DND-41 (cell line): ENCODE results near the gene DSCAM.

ENCODE experiments used
- ATAC-seq: fragments of 200-7000 bp; cut with Tn5 transposase; 3 replicates; pipeline ENCODE4 v1.9.1; 2021; ENCODE audit warnings: low read depth; ENCODE audit not compliant: insufficient read depth
- DNase-seq: peaks from one replicate; pipeline ENCODE4 v3.0.0-alpha.2; 2020
- H2AFZ ChIP-seq: 2 replicates; pipeline ENCODE4 v1.6.0; 2012; ENCODE audit warnings: low read depth, low read length
- H3K27ac ChIP-seq: 2 replicates; pipeline ENCODE4 v1.5.1; 2012; ENCODE audit warnings: low read length, inconsistent platforms
- H3K27me3 ChIP-seq: fragments of 200-600 bp; sonication (generic); 2 replicates; pipeline ENCODE4 v1.6.0; 2012; ENCODE audit warnings: low read length, mild to moderate bottlenecking, inconsistent platforms; ENCODE audit not compliant: insufficient read depth, poor library complexity
- H3K36me3 ChIP-seq: 2 replicates; pipeline ENCODE4 v1.5.1; 2012; ENCODE audit warnings: low read length, inconsistent platforms; ENCODE audit not compliant: insufficient read depth
- H3K4me1 ChIP-seq: 2 replicates; pipeline ENCODE4 v1.5.1; 2012; ENCODE audit warnings: mild to moderate bottlenecking, low read length; ENCODE audit not compliant: insufficient read depth
- H3K4me2 ChIP-seq: 2 replicates; pipeline ENCODE4 v1.6.0; 2012; ENCODE audit warnings: mild to moderate bottlenecking, moderate library complexity, low read length, inconsistent platforms; ENCODE audit not compliant: insufficient read depth
- H3K4me3 ChIP-seq, 2 experiments: fragments of 200-600 bp in 1 of 2; shearing (Covaris generic) in 1 of 2; 2 replicates each; pipeline ENCODE4 v1.5.1; 2012 to 2016; ENCODE audit warnings: inconsistent platforms in 2 of 2, low read length in 2 of 2, mild to moderate bottlenecking in 2 of 2, low read depth in 1 of 2, moderate library complexity in 1 of 2
- H3K79me2 ChIP-seq: 2 replicates; pipeline ENCODE4 v1.6.0; 2012; ENCODE audit warnings: low read length, inconsistent platforms; ENCODE audit not compliant: insufficient read depth
- H3K9ac ChIP-seq: 2 replicates; pipeline ENCODE4 v1.6.0; 2012; ENCODE audit warnings: low read depth, mild to moderate bottlenecking, inconsistent platforms, low read length, moderate library complexity
- H3K9me3 ChIP-seq: 2 replicates; pipeline ENCODE4 v1.5.1; 2012; ENCODE audit warnings: low read length, moderate library complexity, mild to moderate bottlenecking, inconsistent platforms; ENCODE audit not compliant: insufficient read depth, severe bottlenecking
- H4K20me1 ChIP-seq: 2 replicates; pipeline ENCODE4 v1.6.0; 2012; ENCODE audit warnings: low read length; ENCODE audit not compliant: insufficient read depth
- EZH2 ChIP-seq: IDR thresholded peaks from 3 replicates; pipeline ENCODE4 v1.6.1; 2012; ENCODE audit warnings: borderline replicate concordance, low read depth, mild to moderate bottlenecking, moderate library complexity, low read length, inconsistent platforms; ENCODE audit not compliant: severe bottlenecking
- TF ChIP-seq, protein P1 (sequence below): IDR thresholded peaks from 2 replicates; pipeline ENCODE4 v1.5.1; 2012; ENCODE audit warnings: borderline replicate concordance, low read length, moderate library complexity, mild to moderate bottlenecking; ENCODE audit not compliant: poor library complexity, severe bottlenecking; ENCODE audit errors: extremely low read depth

The DSCAM gene

DNA sequence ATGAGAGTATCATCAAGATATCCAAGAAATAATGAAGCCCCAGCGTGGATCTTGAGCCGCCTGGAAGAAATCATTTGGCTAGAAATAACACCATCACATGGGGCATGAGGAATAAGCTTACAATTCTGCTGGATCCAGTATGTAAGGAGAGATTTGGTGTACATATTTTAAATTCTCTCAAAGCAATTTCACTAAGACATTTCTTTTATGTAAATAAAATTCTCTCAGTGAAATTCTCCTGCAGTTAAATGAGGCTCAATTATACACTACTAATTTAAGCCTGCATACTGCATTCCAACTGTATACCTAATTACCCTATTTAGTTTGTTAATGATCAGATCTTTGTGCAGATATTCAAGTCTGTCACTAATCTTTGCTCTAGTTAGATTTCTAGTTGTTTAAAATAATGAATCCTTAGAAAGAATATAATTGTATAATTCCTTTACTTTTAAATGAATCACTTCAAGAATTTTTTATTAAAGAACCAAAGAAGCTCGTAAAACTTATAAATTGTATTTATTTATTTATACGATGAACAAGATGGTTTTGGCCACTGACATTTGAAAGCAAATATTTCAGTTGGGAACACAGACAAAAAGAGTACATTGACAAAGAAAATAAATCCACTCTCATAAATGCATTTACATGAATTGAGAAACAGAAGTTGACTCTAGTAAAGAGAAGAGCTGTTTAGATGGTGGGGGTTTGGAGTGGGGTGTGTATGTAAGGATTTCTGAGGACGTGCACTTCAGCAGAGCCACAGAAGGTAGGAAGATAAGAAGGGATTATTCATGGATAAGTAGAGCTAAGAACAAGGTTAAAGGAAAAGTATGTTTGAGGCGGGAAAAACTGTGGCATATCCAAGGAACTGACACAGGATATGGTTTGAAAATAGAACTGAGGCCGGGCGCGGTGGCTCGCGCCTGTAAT lies 466.8 kb downstream of the DSCAM start:
- Histone ChIP-seq H3K79me2 (no peaks in the 10 kb centered on the region), H3K36me3 (no peaks in the 10 kb centered on the region), H3K9ac (no peak overlapping the region), H3K4me1 (no peaks in the 10 kb centered on the region), H3K4me2 (no peak overlapping the region), H3K9me3 (no peaks in the 10 kb centered on the region), H3K27me3 (no peaks in the 10 kb centered on the region), H2AFZ (no peak overlapping the region), H4K20me1 (no peaks in the 10 kb centered on the region), H3K27ac (no peak overlapping the region), H3K4me3 (no peak overlapping the region)
- DNase-seq (no peak), ATAC-seq (no peak)
- TF ChIP-seq EZH2 = no peak
- TF ChIP-seq, protein P1, sequence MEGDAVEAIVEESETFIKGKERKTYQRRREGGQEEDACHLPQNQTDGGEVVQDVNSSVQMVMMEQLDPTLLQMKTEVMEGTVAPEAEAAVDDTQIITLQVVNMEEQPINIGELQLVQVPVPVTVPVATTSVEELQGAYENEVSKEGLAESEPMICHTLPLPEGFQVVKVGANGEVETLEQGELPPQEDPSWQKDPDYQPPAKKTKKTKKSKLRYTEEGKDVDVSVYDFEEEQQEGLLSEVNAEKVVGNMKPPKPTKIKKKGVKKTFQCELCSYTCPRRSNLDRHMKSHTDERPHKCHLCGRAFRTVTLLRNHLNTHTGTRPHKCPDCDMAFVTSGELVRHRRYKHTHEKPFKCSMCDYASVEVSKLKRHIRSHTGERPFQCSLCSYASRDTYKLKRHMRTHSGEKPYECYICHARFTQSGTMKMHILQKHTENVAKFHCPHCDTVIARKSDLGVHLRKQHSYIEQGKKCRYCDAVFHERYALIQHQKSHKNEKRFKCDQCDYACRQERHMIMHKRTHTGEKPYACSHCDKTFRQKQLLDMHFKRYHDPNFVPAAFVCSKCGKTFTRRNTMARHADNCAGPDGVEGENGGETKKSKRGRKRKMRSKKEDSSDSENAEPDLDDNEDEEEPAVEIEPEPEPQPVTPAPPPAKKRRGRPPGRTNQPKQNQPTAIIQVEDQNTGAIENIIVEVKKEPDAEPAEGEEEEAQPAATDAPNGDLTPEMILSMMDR = no peak

DNA sequence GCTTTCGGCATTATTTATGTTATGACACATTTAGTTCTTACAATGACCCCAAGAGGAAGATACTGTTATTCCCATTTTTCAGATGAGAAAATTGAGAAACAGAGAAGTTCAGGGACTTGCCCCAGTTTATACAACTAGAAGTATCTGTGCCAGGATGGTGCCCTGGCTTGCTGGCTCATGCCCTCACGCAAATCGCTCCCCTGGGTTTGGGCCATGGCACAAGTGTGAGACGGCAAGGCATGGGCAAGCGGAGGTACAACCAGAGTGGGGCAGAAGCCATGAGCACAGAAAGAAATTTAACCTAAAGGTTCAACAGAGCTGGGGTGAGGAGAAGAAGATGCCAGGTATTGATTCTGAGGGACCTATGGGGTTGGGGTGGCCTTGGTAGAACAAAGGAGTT lies 469.8 kb downstream of the DSCAM start:
- no peaks in the 10 kb centered on the region for H3K79me2 ChIP-seq
- H3K4me3 ChIP-seq = no peak overlapping the region
- H2AFZ ChIP-seq = no peak overlapping the region
- no peak for TF ChIP-seq EZH2
- TF ChIP-seq, protein P1 = no peak
- H3K4me1 ChIP-seq = no peaks in the 10 kb centered on the region
- H3K4me2 ChIP-seq = no peak overlapping the region
- ATAC-seq (no peak), DNase-seq (no peak)
- H3K9ac ChIP-seq = no peak overlapping the region
- H3K36me3 ChIP-seq = no peaks in the 10 kb centered on the region
- no peaks in the 10 kb centered on the region for H3K27me3 ChIP-seq
- no peaks in the 10 kb centered on the region for H3K9me3 ChIP-seq
- H3K27ac ChIP-seq = no peak overlapping the region
- H4K20me1 ChIP-seq = no peaks in the 10 kb centered on the region

DNA sequence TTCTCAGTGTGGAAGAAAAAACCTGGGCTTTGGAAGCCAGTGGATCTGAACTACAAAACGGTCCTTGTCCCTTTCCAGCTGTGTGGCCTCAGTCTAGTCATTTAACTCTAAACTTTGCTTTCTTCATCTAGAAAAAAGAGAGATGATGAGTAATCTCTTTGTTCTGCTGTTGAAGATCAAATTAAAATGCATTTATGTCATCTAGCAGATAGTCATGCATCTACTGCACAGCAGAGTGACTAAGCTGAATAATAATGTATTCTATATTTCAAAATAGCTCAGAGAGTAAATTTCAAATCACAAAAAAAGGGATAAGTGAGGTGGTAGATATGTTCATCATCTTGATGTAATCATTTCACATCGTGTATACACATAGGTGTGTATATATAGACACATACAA lies 473.2 kb downstream of the DSCAM start:
- Histone ChIP-seq H3K4me3 (no peak overlapping the region), H2AFZ (no peak overlapping the region), H3K36me3 (no peaks in the 10 kb centered on the region), H3K4me1 (no peaks in the 10 kb centered on the region), H3K27ac (no peak overlapping the region), H3K9ac (no peak overlapping the region), H4K20me1 (no peaks in the 10 kb centered on the region), H3K4me2 (no peak overlapping the region), H3K79me2 (no peaks in the 10 kb centered on the region), H3K9me3 (no peaks in the 10 kb centered on the region), H3K27me3 (no peaks in the 10 kb centered on the region)
- no peak for ATAC-seq
- no peak for DNase-seq
- no peak for TF ChIP-seq EZH2
- TF ChIP-seq, protein P1 = no peak
